HG03159 (cell line): ENCODE data around the gene ZC3H12D.
"Not testable (repeated sequence)": the region's sequence is repeated elsewhere in the genome, so short reads cannot be mapped to it uniquely, and the experiment has no call there.

Experiments used
- ATAC-seq: cut with Tn5 transposase; IDR thresholded peaks from one replicate; pipeline ENCODE4 v1.9.1; 2021; ENCODE audit warnings: mild to moderate bottlenecking, moderate library complexity; ENCODE audit not compliant: unreplicated experiment

ZC3H12D gene

GRCh38 chr6:149444360-149445094 lies 40.3 kb downstream of the ZC3H12D start:
- ATAC-seq: not testable (repeated sequence)

GRCh38 chr6:149443411-149444181 lies 41.2 kb downstream of the ZC3H12D start:
- ATAC-seq: no peak

- ATAC-seq: no peak
These were observed 43.1 kb downstream of the ZC3H12D start for GRCh38 chr6:149441740-149442139.

GRCh38 chr6:149440735-149441671 lies 43.8 kb downstream of the ZC3H12D start:
- no peak for ATAC-seq

- ATAC-seq: no peak
These were observed 45.2 kb downstream of the ZC3H12D start for GRCh38 chr6:149439626-149440025.

- peak; percentile 68 for ATAC-seq
These were observed 46.0 kb downstream of the ZC3H12D start for GRCh38 chr6:149438855-149439254.

- ATAC-seq: no peak
These were observed 47.6 kb downstream of the ZC3H12D start for GRCh38 chr6:149437212-149437611.

- ATAC-seq: no peak
These were observed 48.2 kb downstream of the ZC3H12D start for GRCh38 chr6:149436647-149437046.

- ATAC-seq: no peak
These were observed 48.8 kb downstream of the ZC3H12D start for GRCh38 chr6:149435919-149436586.

- ATAC-seq: no peak
These were observed 50.9 kb downstream of the ZC3H12D start for GRCh38 chr6:149433881-149434280.

- no peak for ATAC-seq
These were observed 51.4 kb downstream of the ZC3H12D start for GRCh38 chr6:149433405-149433804.

- peak; percentile 89 for ATAC-seq
These were observed 52.7 kb downstream of the ZC3H12D start for GRCh38 chr6:149431905-149432775.

- no peak for ATAC-seq
These were observed 55.1 kb downstream of the ZC3H12D start for GRCh38 chr6:149429427-149430360.

- no peak for ATAC-seq
These were observed 56.2 kb downstream of the ZC3H12D start for GRCh38 chr6:149428606-149429005.

GRCh38 chr6:149425754-149426153 lies 59.1 kb downstream of the ZC3H12D start:
- ATAC-seq: no peak

- no peak for ATAC-seq
These were observed 59.6 kb downstream of the ZC3H12D start for GRCh38 chr6:149425224-149425623.

GRCh38 chr6:149423964-149424440 lies 60.8 kb downstream of the ZC3H12D start:
- no peak for ATAC-seq

- ATAC-seq: no peak
These were observed 62.2 kb downstream of the ZC3H12D start for GRCh38 chr6:149422581-149422980.
